NCI-H526 (cell line): ENCODE data around the gene ADSS2.
"Not testable (repeated sequence)": the region's sequence is repeated elsewhere in the genome, so short reads cannot be mapped to it uniquely, and the experiment has no call there.

Experiments
- DNase-seq, 2 experiments: peaks; one replicate each; lab custom pipeline; 2025; lab: John Stamatoyannopoulos, UW

The ADSS2 gene

DNA sequence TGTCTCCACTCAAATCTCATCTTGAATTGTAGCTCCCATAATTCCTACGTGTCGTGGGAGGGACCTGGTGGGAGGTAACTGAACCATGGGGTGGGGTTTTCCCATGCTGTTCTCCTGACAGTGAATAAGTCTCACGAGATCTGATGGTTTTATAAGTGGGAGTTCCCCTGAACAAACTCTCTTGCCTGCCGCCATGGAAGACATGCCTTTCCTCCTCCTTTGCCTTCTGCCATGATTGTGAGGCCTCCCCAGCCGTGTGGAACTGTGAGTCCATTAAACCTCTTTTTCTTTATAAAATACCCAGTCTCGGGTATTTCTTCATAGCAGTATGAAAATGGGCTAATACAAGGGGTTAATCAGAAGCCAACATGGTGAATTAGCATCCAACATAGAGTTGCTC lies 86.4 kb downstream of the ADSS2 start:
- not testable (repeated sequence) for DNase-seq

DNA sequence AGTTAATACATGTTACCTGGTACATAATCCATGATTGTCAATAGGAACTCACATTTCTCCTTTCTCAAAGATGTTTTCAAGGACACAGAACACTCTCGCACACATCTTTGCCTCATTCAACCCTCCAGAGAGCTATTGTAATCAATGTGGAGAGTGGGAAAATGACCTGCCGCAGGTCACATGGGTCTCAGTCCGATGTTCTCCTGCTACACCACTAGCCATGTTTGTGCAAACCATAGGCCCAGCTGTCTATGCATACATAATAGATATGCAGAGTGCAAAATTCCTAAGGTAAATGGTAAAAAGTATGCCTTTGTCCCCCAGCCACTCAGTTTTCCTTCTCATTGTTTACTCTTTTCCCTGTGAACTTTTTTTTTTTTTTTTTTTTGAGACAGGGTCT lies 89.2 kb downstream of the ADSS2 start:
- no peak for DNase-seq

- no peak for DNase-seq
These were observed 89.8 kb downstream of the ADSS2 start for GRCh38 chr1:244361764-244362473.
